ENCODE results near the gene VSIG10L2. TPM values are rescaled to one million over a fixed set of nuclear protein-coding genes. Genes with fewer than 3 reads are reported as not detected.

Gene VSIG10L2
- total RNA-seq, 1 experiment from 2014 or later, result not detected

DNA sequence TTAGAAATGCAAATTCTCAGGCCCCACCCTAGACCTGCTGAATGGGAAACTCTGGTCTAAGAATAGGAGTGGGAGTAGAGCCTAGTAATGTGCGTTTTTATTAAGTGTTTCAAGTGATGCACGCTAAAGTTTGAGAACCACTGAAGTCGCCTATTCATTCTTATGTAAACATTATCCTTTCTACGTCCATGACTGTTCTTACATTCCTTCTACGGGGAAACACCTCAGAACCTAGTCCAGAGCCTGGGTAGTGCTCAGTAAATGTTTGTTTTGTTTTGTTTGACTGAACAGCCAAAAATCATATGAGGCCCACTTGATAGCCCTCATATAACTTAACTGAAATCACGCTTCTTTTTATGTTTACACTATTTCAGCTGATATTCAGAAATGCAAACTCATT is 29.8 kb downstream of the VSIG10L2 start:
- ChIA-PET CTCF (no interaction called here), POLR2A (ENCODE audit: low non-redundant PET) (no interaction called here)
- Histone ChIP-seq H3K4me1 (ENCODE audit: insufficient read depth, low read length, poor library complexity, severe bottlenecking) (peaks cover 30% of the 10 kb centered on the region), H3K27ac (ENCODE audit: low read depth, low read length, poor library complexity, severe bottlenecking) (no peak overlapping the region), H3K27me3 (replicated peaks; ENCODE audit: insufficient read depth, low read depth, low read length, poor library complexity) (no peaks in the 10 kb centered on the region), H3K9me3 (ENCODE audit: low read depth, low read length, poor library complexity, severe bottlenecking) (no peaks in the 10 kb centered on the region), H3K36me3 (ENCODE audit: insufficient read depth, low read length, poor library complexity, severe bottlenecking) (no peaks in the 10 kb centered on the region), H3K4me3 (ENCODE audit: low read depth, low read length, poor library complexity, severe bottlenecking) (no peak overlapping the region)
- intact Hi-C loops (cut with micrococcal nuclease; ENCODE audit: unreplicated experiment), result no loop called here
- BruUV-seq (replicated peaks), result no TSS peak
- DNase-seq (ENCODE audit: low spot score), result no peak
- TF ChIP-seq, protein P1, sequence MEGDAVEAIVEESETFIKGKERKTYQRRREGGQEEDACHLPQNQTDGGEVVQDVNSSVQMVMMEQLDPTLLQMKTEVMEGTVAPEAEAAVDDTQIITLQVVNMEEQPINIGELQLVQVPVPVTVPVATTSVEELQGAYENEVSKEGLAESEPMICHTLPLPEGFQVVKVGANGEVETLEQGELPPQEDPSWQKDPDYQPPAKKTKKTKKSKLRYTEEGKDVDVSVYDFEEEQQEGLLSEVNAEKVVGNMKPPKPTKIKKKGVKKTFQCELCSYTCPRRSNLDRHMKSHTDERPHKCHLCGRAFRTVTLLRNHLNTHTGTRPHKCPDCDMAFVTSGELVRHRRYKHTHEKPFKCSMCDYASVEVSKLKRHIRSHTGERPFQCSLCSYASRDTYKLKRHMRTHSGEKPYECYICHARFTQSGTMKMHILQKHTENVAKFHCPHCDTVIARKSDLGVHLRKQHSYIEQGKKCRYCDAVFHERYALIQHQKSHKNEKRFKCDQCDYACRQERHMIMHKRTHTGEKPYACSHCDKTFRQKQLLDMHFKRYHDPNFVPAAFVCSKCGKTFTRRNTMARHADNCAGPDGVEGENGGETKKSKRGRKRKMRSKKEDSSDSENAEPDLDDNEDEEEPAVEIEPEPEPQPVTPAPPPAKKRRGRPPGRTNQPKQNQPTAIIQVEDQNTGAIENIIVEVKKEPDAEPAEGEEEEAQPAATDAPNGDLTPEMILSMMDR (conservative IDR thresholded peaks at IDR 0.05; ENCODE audit: low read depth, low read length), result no peak
- TF ChIP-seq EZH2 (IDR thresholded peaks at IDR 0.05; ENCODE audit: borderline replicate concordance, low read depth, low read length, poor library complexity, severe bottlenecking), result no peak

DNA sequence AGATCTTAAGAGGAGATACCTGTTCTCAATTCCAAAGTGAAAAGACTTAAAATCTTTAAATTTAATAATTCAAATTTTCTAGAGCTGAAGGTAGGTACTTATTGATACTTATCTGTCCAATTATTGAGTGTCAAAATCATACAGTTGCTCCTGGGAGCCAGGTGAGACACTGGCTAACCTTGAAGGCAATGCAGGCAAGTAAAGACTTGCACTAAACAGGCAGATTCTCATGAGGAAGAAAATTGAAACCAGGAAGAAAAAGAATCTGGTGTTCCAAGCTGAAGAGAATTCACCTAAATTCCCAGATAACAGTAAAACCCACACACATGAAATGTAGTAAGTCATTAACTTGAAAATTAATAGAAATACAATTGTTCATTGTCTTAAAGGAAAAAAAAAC is 30.3 kb downstream of the VSIG10L2 start:
- CTCF ChIA-PET, result no interaction called here
- H3K9me3 ChIP-seq (ENCODE audit: low read depth, low read length, poor library complexity, severe bottlenecking), result no peaks in the 10 kb centered on the region
- H3K36me3 ChIP-seq (ENCODE audit: insufficient read depth, low read length, poor library complexity, severe bottlenecking), result no peaks in the 10 kb centered on the region
- peaks cover 35% of the 10 kb centered on the region for H3K4me1 ChIP-seq (ENCODE audit: insufficient read depth, low read length, poor library complexity, severe bottlenecking)
- no peaks in the 10 kb centered on the region for H3K27me3 ChIP-seq (replicated peaks; ENCODE audit: insufficient read depth, low read depth, low read length, poor library complexity)
- intact Hi-C loops (cut with micrococcal nuclease; ENCODE audit: unreplicated experiment), result no loop called here
- H3K27ac ChIP-seq (ENCODE audit: low read depth, low read length, poor library complexity, severe bottlenecking), result no peak overlapping the region
- no peak for DNase-seq (ENCODE audit: low spot score)
- BruUV-seq (replicated peaks), result no TSS peak
- TF ChIP-seq, protein P1 (conservative IDR thresholded peaks at IDR 0.05; ENCODE audit: low read depth, low read length), result no peak
- TF ChIP-seq EZH2 (IDR thresholded peaks at IDR 0.05; ENCODE audit: borderline replicate concordance, low read depth, low read length, poor library complexity, severe bottlenecking), result no peak
- POLR2A ChIA-PET (ENCODE audit: low non-redundant PET), result no interaction called here
- no peak overlapping the region for H3K4me3 ChIP-seq (ENCODE audit: low read depth, low read length, poor library complexity, severe bottlenecking)

DNA sequence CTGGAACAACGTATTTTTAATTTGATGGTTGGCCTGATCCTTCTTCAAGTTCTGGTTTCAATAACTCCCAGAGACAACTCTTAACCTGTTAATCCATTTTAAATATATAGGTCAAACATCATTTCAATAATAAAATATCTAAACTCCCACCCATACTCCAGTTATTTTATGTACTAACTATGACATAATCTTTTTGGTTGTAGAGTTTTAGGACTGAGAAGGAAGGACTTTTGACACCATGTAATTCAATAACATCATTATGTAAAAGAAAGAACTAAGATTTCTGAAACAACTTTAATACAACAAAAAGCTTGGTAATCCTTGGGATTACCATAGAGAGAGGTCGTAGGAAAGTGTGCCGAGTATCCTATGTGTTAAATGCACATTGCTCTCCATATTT is 31.5 kb downstream of the VSIG10L2 start:
- TF ChIP-seq EZH2 (IDR thresholded peaks at IDR 0.05; ENCODE audit: borderline replicate concordance, low read depth, low read length, poor library complexity, severe bottlenecking), result no peak
- TF ChIP-seq, protein P1 (conservative IDR thresholded peaks at IDR 0.05; ENCODE audit: low read depth, low read length), result no peak
- Histone ChIP-seq H3K9me3 (ENCODE audit: low read depth, low read length, poor library complexity, severe bottlenecking) (no peaks in the 10 kb centered on the region), H3K27me3 (replicated peaks; ENCODE audit: insufficient read depth, low read depth, low read length, poor library complexity) (no peaks in the 10 kb centered on the region), H3K27ac (ENCODE audit: low read depth, low read length, poor library complexity, severe bottlenecking) (no peak overlapping the region), H3K4me1 (ENCODE audit: insufficient read depth, low read length, poor library complexity, severe bottlenecking) (peaks cover 35% of the 10 kb centered on the region), H3K4me3 (ENCODE audit: low read depth, low read length, poor library complexity, severe bottlenecking) (no peak overlapping the region), H3K36me3 (ENCODE audit: insufficient read depth, low read length, poor library complexity, severe bottlenecking) (no peaks in the 10 kb centered on the region)
- CTCF ChIA-PET, result no interaction called here
- BruUV-seq (replicated peaks), result no TSS peak
- DNase-seq (ENCODE audit: low spot score), result no peak
- POLR2A ChIA-PET (ENCODE audit: low non-redundant PET), result no interaction called here
- intact Hi-C loops (cut with micrococcal nuclease; ENCODE audit: unreplicated experiment), result no loop called here
